NT2/D1 (cell line): ENCODE results near the gene CDKN2C.

Source experiments
- SUZ12 ChIP-seq: IDR thresholded peaks from 2 replicates; pipeline ENCODE4 v1.6.1; 2011; ENCODE audit not compliant: insufficient read length, insufficient read depth; ENCODE audit errors: extremely low read depth
- YY1 ChIP-seq: IDR thresholded peaks from 2 replicates; pipeline ENCODE4 v1.6.1; 2011; ENCODE audit not compliant: insufficient read length, insufficient read depth
- ZNF274 ChIP-seq: IDR thresholded peaks from 2 replicates; pipeline ENCODE4 v1.6.1; 2011; ENCODE audit warnings: mild to moderate bottlenecking, low read depth, low read length

DNA sequence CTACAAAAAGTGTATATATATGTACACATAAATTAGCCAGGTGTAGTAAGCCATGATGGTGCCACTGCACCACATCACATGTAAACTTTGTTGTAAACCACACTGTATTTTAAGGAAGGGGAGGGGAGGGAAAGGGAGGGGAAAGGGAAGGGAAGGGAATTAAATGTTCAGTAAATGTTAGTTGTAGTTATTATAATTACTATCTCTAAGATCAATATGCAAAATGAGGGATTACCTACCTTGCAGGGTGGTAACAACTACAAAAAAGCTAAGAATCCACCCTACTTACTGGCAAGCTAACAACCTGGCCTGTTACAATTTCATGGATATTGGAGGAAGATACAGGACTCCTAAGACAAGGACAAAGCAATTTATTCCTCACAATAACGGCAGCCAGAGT lies 27.7 kb upstream of the CDKN2C start:
- TF ChIP-seq ZNF274 (no peak), YY1 (no peak), SUZ12 (no peak)
